ENCODE results near the gene NFATC2IP. TPM values are rescaled to one million over a fixed set of nuclear protein-coding genes. Genes with fewer than 3 reads are reported as not detected.
"Not testable (repeated sequence)": the region's sequence is repeated elsewhere in the genome, so short reads cannot be mapped to it uniquely, and the experiment has no call there.

Gene NFATC2IP
- total RNA-seq, 1 donor from 2014 or later = 110 TPM

- H3K4me1 Mint-ChIP-seq (ENCODE audit: low read depth) = no peaks in the 10 kb centered on the region
- intact Hi-C loops (cut with micrococcal nuclease) = no loop called here
- no peak overlapping the region for H3K4me3 Mint-ChIP-seq
- DNase-seq (ENCODE audit: low spot score) = no peak
- peaks cover 16% of the 10 kb centered on the region for H3K36me3 Mint-ChIP-seq (ENCODE audit: low read depth)
- H3K9me3 Mint-ChIP-seq = no peaks in the 10 kb centered on the region
- no peak overlapping the region for H3K27ac Mint-ChIP-seq
- H3K27me3 Mint-ChIP-seq (ENCODE audit: insufficient read depth) = no peaks in the 10 kb centered on the region
Measured at GRCh38 chr16:28917095-28917494, 33.6 kb upstream of the NFATC2IP start.

GRCh38 chr16:28918698-28919097 is 32.0 kb upstream of the NFATC2IP start:
- intact Hi-C loops (cut with micrococcal nuclease) = no loop called here
- Mint-ChIP-seq H3K27ac (no peak overlapping the region), H3K4me1 (ENCODE audit: low read depth) (peaks cover 5% of the 10 kb centered on the region), H3K9me3 (no peaks in the 10 kb centered on the region), H3K4me3 (no peak overlapping the region), H3K36me3 (ENCODE audit: low read depth) (peaks cover 16% of the 10 kb centered on the region), H3K27me3 (ENCODE audit: insufficient read depth) (no peaks in the 10 kb centered on the region)
- DNase-seq (ENCODE audit: low spot score) = no peak

GRCh38 chr16:28923231-28923587 is 27.5 kb upstream of the NFATC2IP start:
- Mint-ChIP-seq H3K27ac (peak overlapping the region; percentile 25), H3K36me3 (ENCODE audit: low read depth) (peaks cover 7% of the 10 kb centered on the region), H3K27me3 (ENCODE audit: insufficient read depth) (no peaks in the 10 kb centered on the region), H3K9me3 (no peaks in the 10 kb centered on the region), H3K4me3 (peak overlapping the region; percentile 73), H3K4me1 (ENCODE audit: low read depth) (peaks cover 18% of the 10 kb centered on the region)
- no peak for DNase-seq (ENCODE audit: low spot score)
- intact Hi-C loops (cut with micrococcal nuclease) = loop anchor here (10.0 kb wide), 1 partner anchor 368 kb away; the partner anchor contains the start of gene SGF29

- Mint-ChIP-seq H3K27me3 (ENCODE audit: insufficient read depth) (no peaks in the 10 kb centered on the region), H3K27ac (peak overlapping the region; percentile 25), H3K9me3 (no peaks in the 10 kb centered on the region), H3K4me1 (ENCODE audit: low read depth) (peaks cover 18% of the 10 kb centered on the region), H3K4me3 (peak overlapping the region; percentile 97), H3K36me3 (ENCODE audit: low read depth) (peaks cover 7% of the 10 kb centered on the region)
- no peak for DNase-seq (ENCODE audit: low spot score)
- intact Hi-C loops (cut with micrococcal nuclease) = loop anchor here (2.0 to 10.0 kb wide), 3 partner anchors 51 to 369 kb away; partner anchors contain the start of genes LAT, SGF29 and SPNS1
Measured at GRCh38 chr16:28923652-28924398, 26.9 kb upstream of the NFATC2IP start.

- peak overlapping the region; percentile 97 for H3K4me3 Mint-ChIP-seq
- intact Hi-C loops (cut with micrococcal nuclease) = loop anchor here (2.0 to 10.0 kb wide), 3 partner anchors 50 to 370 kb away; partner anchors contain the start of genes LAT, SGF29 and SPNS1
- peak overlapping the region; percentile 99 for H3K27ac Mint-ChIP-seq
- H3K9me3 Mint-ChIP-seq = no peaks in the 10 kb centered on the region
- H3K4me1 Mint-ChIP-seq (ENCODE audit: low read depth) = peaks cover 18% of the 10 kb centered on the region
- peaks cover 5% of the 10 kb centered on the region for H3K36me3 Mint-ChIP-seq (ENCODE audit: low read depth)
- DNase-seq (ENCODE audit: low spot score) = no peak
- H3K27me3 Mint-ChIP-seq (ENCODE audit: insufficient read depth) = no peaks in the 10 kb centered on the region
Measured at GRCh38 chr16:28924399-28924761, 26.4 kb upstream of the NFATC2IP start.

- intact Hi-C loops (cut with micrococcal nuclease) = loop anchor here (1.0 to 10.0 kb wide), 10 partner anchors 11 to 370 kb away; partner anchors contain the start of genes LAT, NFATC2IP, SGF29 and SH2B1
- no peaks in the 10 kb centered on the region for H3K9me3 Mint-ChIP-seq
- peak; percentile 92 for DNase-seq (ENCODE audit: low spot score)
- H3K27ac Mint-ChIP-seq = peak within 1 kb of the TSS; percentile 99
- peaks cover under 1% of the 10 kb centered on the region for H3K36me3 Mint-ChIP-seq (ENCODE audit: low read depth)
- peak within 1 kb of the TSS; percentile 97 for H3K4me3 Mint-ChIP-seq
- peaks cover 18% of the 10 kb centered on the region for H3K4me1 Mint-ChIP-seq (ENCODE audit: low read depth)
- no peaks in the 10 kb centered on the region for H3K27me3 Mint-ChIP-seq (ENCODE audit: insufficient read depth)
Measured at GRCh38 chr16:28924762-28925385, 25.9 kb upstream of the NFATC2IP start, which contains the start of gene RABEP2. TSS of gene RABEP2 (minus strand) at chr16:28925238. CDS start at chr16:28925163, 75 bp downstream.

- no peaks in the 10 kb centered on the region for H3K36me3 Mint-ChIP-seq (ENCODE audit: low read depth)
- H3K4me1 Mint-ChIP-seq (ENCODE audit: low read depth) = peaks cover 22% of the 10 kb centered on the region
- H3K27ac Mint-ChIP-seq = peak overlapping the region; percentile 99
- H3K4me3 Mint-ChIP-seq = peak overlapping the region; percentile 97
- peak; percentile 82 for DNase-seq (ENCODE audit: low spot score)
- no peaks in the 10 kb centered on the region for H3K27me3 Mint-ChIP-seq (ENCODE audit: insufficient read depth)
- H3K9me3 Mint-ChIP-seq = no peaks in the 10 kb centered on the region
- intact Hi-C loops (cut with micrococcal nuclease) = loop anchor here (1.0 to 10.0 kb wide), 10 partner anchors 11 to 371 kb away; partner anchors contain the start of genes LAT, NFATC2IP, SGF29 and SH2B1
Measured at GRCh38 chr16:28925386-28926228, 25.1 kb upstream of the NFATC2IP start.

GRCh38 chr16:28926284-28926683 is 24.5 kb upstream of the NFATC2IP start:
- Mint-ChIP-seq H3K27ac (peak overlapping the region; percentile 99), H3K4me3 (peak overlapping the region; percentile 97), H3K4me1 (ENCODE audit: low read depth) (peaks cover 27% of the 10 kb centered on the region)
- DNase-seq (ENCODE audit: low spot score); H3K27me3 Mint-ChIP-seq (ENCODE audit: insufficient read depth); H3K36me3 Mint-ChIP-seq (ENCODE audit: low read depth); H3K9me3 Mint-ChIP-seq: not testable (repeated sequence)
- intact Hi-C loops (cut with micrococcal nuclease) = loop anchor here (10.0 kb wide), 1 partner anchor 371 kb away; the partner anchor contains the start of gene SGF29

- intact Hi-C loops (cut with micrococcal nuclease) = loop anchor here (10.0 kb wide), 1 partner anchor 373 kb away; the partner anchor contains the start of gene SGF29
- no peak for DNase-seq (ENCODE audit: low spot score)
- Mint-ChIP-seq H3K36me3 (ENCODE audit: low read depth) (no peaks in the 10 kb centered on the region), H3K27ac (no peak overlapping the region), H3K4me3 (no peak overlapping the region), H3K4me1 (ENCODE audit: low read depth) (peaks cover 27% of the 10 kb centered on the region), H3K9me3 (no peaks in the 10 kb centered on the region), H3K27me3 (ENCODE audit: insufficient read depth) (no peaks in the 10 kb centered on the region)
Measured at GRCh38 chr16:28927815-28928214, 22.9 kb upstream of the NFATC2IP start.

GRCh38 chr16:28930203-28930602 is 20.5 kb upstream of the NFATC2IP start:
- no peaks in the 10 kb centered on the region for H3K9me3 Mint-ChIP-seq
- H3K36me3 Mint-ChIP-seq (ENCODE audit: low read depth) = no peaks in the 10 kb centered on the region
- H3K27me3 Mint-ChIP-seq (ENCODE audit: insufficient read depth) = no peaks in the 10 kb centered on the region
- DNase-seq (ENCODE audit: low spot score) = no peak
- intact Hi-C loops (cut with micrococcal nuclease) = no loop called here
- H3K27ac Mint-ChIP-seq = no peak overlapping the region
- no peak overlapping the region for H3K4me3 Mint-ChIP-seq
- peaks cover 17% of the 10 kb centered on the region for H3K4me1 Mint-ChIP-seq (ENCODE audit: low read depth)

GRCh38 chr16:28930652-28931051 is 20.1 kb upstream of the NFATC2IP start:
- Mint-ChIP-seq H3K9me3 (no peaks in the 10 kb centered on the region), H3K4me3 (no peak overlapping the region), H3K36me3 (ENCODE audit: low read depth) (peaks cover 2% of the 10 kb centered on the region), H3K27ac (no peak overlapping the region), H3K27me3 (ENCODE audit: insufficient read depth) (no peaks in the 10 kb centered on the region), H3K4me1 (ENCODE audit: low read depth) (peaks cover 15% of the 10 kb centered on the region)
- no peak for DNase-seq (ENCODE audit: low spot score)
- intact Hi-C loops (cut with micrococcal nuclease) = no loop called here

GRCh38 chr16:28931801-28932225 is 18.9 kb upstream of the NFATC2IP start, which contains the start of gene CD19:
TSS of gene CD19 (plus strand) at chr16:28931971. CDS start at chr16:28932001, 30 bp downstream.
- DNase-seq (ENCODE audit: low spot score) = no peak
- no peaks in the 10 kb centered on the region for H3K9me3 Mint-ChIP-seq
- H3K4me1 Mint-ChIP-seq (ENCODE audit: low read depth) = peaks cover 19% of the 10 kb centered on the region
- H3K4me3 Mint-ChIP-seq = no peak within 1 kb of the TSS
- intact Hi-C loops (cut with micrococcal nuclease) = no loop called here
- H3K27ac Mint-ChIP-seq = no peak within 1 kb of the TSS
- H3K27me3 Mint-ChIP-seq (ENCODE audit: insufficient read depth) = no peaks in the 10 kb centered on the region
- peaks cover 2% of the 10 kb centered on the region for H3K36me3 Mint-ChIP-seq (ENCODE audit: low read depth)

Measured in activated T-helper 1 cell treated with anti-CD3 and anti-CD28 coated beads, Interleukin-12 subunit alpha, Interleukin-12 subunit beta, Interleukin-2, Interleukin-4 antibody, amounts not matched to agents 30 ng/mL and 10 ng/mL and 1 ng/mL, durations not matched to agents 14 hours and 24 hours and 36 hours (primary cell).